Measurements from ENCODE around the gene ELOA2.
"Not testable (repeated sequence)": the region's sequence is repeated elsewhere in the genome, so short reads cannot be mapped to it uniquely, and the experiment has no call there.

Gene ELOA2

GRCh38 chr18:47035156-47035671 is at the start of gene ELOA2:
Gene ELOA2 (minus strand): TSS chr18:47035621. CDS start chr18:47035264, 357 bp downstream.
- DNase-seq = no peak

DNA sequence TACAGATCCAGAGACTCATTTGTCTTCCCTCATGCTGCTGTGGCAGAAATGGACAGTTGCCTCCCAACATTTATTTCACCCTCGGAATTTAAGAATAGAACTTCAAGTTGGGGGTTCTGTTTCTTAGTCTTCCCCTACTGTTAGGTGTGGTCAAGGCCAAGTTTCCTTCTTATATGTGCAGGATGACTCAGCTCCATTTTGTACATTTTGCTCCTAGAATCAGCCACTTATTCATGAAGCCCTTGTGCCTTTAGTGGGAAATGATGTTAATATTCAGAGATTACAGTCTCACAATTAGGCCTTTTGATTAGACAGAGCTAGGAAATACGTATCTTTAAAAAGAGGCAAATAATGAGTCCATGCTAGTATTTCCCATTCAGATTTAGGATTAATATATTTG is 46.2 kb upstream of the ELOA2 start:
- no peak for DNase-seq

GRCh38 chr18:47080872-47081271 is 45.5 kb upstream of the ELOA2 start:
- no peak for DNase-seq

GRCh38 chr18:47077111-47077510 is 41.7 kb upstream of the ELOA2 start:
- DNase-seq = no peak

DNA sequence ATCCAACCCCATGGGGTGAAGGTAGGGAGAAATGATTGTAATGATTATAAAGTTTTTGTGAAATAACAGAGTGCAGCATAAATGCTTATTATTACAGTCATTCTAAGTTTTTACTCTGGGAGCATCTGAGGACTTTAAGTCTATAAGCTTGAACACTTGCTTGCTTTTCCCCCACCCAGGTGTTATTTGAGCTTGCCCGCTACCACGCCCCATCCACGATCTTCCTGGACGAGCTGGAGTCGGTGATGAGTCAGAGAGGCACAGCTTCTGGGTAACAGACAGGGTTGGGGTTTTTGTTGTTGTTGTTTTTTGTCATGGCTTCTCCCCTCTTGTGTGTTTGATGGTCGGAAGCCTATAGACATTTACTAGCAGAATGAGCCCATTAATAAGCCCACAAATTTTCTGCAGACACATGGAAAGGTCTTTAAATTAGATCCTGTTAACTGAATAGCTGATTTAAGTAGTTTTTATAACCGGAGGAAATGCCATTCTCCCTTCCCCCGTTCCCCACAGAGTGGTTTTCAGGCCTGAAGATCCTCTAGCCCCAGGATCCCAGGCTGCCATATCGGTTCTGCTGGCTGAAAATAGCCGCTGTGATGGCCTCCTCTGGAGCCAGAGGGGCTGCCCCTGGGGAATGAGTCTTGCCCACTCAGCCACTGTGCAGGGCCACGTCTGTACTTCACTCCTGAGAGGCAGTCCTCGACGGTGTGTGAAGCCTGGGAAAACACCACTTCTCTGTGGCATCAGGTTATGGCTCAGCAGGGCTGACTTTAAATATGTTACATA is 39.9 kb upstream of the ELOA2 start:
- DNase-seq = no peak

- no peak for DNase-seq
These were observed 32.2 kb upstream of the ELOA2 start for GRCh38 chr18:47067648-47068047.

GRCh38 chr18:47063096-47063495 is 27.7 kb upstream of the ELOA2 start:
- DNase-seq = no peak

GRCh38 chr18:47062471-47062870 is 27.1 kb upstream of the ELOA2 start:
- no peak for DNase-seq

DNA sequence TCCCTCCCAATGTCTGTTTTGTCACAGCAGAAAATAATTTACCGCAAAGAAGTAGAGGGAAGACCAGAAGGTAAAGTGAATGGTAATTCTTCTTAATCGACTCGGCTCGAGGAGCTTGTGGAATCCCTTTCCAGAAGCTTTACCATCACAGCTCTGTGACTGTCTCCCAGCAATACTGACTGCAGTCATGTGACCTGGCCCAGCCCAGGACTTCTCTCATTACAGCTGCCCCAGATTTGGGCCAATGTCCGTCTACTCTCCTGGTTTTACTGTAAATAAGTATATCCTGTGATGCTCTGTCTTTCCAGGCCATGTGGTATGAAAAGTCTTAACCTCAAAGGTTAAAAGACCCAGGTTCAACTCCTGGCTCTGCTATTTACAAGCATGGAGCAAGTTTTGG is 18.9 kb upstream of the ELOA2 start:
- DNase-seq = no peak

DNA sequence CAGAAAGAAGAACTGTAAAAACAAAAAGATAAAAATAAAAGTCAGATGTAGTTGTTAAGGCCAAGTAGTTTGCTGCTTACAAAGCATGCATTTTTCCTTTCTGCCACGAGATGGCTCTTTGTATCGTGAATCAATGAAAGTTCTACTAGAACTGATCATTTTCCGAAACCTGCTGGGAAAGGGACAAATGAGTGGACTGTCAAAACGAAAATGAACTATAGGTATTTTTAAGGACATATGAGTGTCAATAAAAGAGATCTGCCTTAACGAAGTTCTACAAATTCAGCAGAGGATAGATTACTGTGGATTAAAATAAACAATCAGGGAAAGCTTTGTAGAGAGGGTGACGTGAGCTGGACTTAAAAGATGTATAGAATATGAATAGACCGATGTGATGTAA is 15.0 kb upstream of the ELOA2 start:
- DNase-seq = no peak

DNA sequence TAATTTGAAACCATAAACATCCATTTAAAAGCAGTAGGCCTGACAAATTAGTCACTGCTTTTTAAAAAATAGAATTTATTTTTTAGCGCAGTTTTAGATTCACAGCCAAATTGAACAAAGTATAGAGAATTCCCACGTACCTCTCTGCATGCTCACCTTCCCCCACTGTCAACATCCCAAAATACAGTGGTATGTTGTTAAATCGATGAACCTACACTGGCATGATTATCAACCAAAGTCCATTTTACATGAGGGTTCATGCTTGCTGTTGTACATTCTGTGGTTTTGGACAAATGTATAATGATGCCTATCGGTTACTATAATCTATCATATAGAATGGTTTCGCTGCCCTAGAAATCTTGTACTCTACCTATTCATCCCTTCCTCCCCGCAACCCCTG is 5.6 kb upstream of the ELOA2 start:
- DNase-seq = no peak

DNA sequence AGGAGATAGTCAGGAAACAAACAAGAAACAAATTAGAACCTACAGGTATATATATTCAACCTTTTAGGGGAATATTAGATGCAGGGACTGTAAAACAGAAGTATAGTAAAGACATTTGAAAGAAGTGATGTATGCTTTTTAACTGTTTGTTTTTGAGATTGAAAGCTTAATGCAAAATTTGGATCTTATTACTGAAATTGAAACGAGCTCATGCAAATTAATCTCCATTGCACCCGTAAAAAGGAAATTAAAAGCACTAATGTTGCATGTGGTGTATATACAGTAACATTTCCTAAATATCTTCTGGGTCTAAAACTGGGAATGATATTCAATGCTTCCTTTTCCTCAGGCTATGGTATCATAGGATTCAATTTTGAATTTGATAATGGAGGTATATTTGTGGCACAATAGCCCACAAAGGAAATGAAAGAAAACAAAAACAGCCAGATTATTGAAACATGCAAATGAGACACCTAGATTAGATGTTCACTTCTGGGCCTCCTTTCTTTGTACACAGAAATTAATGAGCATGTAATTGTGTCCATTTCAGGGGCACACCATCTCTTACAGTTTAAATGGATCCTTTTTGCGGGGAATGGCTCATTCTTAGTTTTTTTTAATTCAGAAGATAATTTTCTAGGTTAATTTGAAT is 1.6 kb upstream of the ELOA2 start:
- no peak for DNase-seq

GRCh38 chr18:47036298-47036874 is 965 bp upstream of the ELOA2 start:
- no peak for DNase-seq

DNA sequence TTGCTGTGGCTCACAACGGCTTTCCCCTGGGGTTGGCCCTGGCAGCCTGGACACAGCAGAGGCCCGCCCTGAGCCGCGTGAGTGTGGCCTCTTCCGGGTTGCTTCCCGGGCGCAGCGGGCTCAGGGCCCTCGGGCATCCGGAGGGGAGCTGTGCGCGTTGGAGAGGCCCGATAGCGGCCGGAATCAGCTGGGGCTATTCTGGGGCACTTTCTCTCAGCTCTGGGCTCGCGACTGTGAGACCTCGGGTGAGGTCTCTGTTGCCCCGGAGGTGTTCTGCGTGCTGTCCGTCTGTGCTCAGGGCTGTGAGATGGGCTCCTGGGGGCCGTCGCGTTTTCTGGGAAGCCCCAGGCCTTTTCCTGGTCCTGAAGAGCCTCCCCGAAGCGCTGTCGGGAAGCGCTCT is 830 bp downstream of the ELOA2 start:
- not testable (repeated sequence) for DNase-seq

- no peak for DNase-seq
These were observed 2.5 kb downstream of the ELOA2 start for GRCh38 chr18:47032945-47033344.

GRCh38 chr18:47030887-47031286 is 4.5 kb downstream of the ELOA2 start:
- not testable (repeated sequence) for DNase-seq

DNA sequence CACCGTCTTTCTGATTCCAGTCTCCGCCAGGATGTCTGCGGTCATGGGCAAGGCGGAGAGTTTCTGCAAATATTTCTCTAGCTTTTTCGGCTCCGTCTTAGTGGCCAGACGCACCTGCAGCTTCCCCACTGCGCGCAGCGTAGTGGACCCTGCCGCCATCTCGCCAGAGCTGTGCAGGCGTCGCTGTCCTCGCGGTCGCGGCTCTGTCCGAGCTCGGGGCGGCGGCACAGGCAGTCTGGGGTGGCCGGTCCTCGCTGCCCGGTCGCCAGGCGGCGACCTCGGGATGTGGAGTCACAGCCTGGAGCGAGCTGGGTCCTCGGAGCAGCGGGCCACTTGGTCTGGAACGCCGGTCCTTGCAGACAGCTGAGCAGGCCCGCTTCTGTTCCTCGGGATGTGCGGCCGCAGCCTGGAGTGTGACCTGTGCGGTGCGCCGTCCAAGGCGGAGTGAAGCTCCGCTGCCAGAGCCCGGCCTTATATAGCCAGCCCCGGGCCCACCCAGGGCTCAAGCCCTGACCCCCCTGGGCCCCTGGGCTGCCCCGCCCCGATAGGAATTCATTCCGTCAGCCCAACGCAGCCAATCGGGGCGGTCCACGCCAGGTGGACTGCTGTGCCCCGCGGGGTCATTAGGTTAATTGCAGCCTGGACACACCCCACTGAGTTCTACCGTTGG is 5.6 kb downstream of the ELOA2 start:
- not testable (repeated sequence) for DNase-seq

DNA sequence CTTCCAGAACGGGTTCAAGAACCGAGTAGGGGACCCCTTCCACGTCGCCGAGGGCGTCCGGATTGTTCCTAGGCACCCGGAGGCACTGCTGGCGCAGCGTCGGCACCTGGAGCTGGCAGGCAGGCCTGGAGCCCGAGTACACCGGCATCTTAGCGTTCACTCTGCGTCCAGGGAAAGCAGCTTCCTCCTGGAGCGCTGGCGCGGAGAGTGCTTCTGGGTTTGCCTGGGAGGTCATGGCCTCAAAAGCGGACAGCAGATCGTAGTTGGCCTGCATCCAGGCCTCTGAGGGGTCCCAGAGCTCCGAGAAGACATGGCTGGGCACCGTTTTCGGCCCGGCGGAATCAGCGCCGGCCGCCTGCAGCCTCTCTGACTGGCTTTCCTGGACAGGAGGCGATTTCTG is 6.7 kb downstream of the ELOA2 start:
- not testable (repeated sequence) for DNase-seq

DNA sequence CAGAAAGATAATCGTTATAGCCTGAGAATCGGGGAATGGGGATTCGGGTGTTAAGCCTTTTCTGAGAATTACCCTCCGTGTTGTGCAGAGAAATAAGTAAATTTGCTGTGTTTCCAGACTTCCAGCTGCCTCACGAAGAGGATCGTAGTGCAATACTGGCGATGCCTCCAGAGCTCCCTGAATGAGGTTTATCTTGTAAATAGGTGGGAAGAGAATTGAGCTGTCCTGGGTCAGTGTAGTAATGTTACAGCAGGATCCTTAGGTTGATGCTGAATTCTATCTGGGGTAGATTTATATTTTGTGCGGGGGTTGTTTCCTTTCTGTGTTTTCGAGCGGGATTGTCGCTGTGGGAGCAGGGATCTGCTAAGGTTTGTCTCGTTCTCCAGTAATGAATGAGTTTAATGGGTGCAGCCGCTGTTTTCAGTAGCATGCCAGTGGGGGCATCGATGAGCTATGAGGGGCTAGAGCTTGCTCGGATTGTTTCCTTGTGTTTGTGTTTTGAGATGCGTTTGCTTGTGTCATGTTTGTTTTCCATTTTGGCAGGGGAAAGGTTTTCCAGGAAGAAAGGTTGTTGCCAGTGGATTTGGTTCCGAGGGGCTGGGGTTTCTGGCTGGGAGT is 9.8 kb downstream of the ELOA2 start:
- not testable (repeated sequence) for DNase-seq

DNA sequence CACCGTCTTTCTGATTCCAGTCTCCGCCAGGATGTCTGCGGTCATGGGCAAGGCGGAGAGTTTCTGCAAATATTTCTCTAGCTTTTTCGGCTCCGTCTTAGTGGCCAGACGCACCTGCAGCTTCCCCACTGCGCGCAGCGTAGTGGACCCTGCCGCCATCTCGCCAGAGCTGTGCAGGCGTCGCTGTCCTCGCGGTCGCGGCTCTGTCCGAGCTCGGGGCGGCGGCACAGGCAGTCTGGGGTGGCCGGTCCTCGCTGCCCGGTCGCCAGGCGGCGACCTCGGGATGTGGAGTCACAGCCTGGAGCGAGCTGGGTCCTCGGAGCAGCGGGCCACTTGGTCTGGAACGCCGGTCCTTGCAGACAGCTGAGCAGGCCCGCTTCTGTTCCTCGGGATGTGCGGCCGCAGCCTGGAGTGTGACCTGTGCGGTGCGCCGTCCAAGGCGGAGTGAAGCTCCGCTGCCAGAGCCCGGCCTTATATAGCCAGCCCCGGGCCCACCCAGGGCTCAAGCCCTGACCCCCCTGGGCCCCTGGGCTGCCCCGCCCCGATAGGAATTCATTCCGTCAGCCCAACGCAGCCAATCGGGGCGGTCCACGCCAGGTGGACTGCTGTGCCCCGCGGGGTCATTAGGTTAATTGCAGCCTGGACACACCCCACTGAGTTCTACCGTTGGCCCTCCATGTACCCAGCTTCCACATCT is 11.5 kb downstream of the ELOA2 start:
- not testable (repeated sequence) for DNase-seq

- DNase-seq = not testable (repeated sequence)
These were observed 12.6 kb downstream of the ELOA2 start for GRCh38 chr18:47022821-47023220.

- DNase-seq = not testable (repeated sequence)
These were observed 14.7 kb downstream of the ELOA2 start for GRCh38 chr18:47020757-47021156.
